ENCODE data around the gene CELF5. TPM values are rescaled to one million over a fixed set of nuclear protein-coding genes. Genes with fewer than 3 reads are reported as not detected.

The CELF5 gene
- polyA plus RNA-seq, 4 donors = 0.51 to 2.0 (median 0.75) TPM

GRCh38 chr19:3236272-3236671, 11.8 kb downstream of the CELF5 start:
- DNase-seq (ENCODE audit: low read depth in 4 of 4, low spot score in 3 of 4) = no peak

GRCh38 chr19:3238066-3238561, 13.7 kb downstream of the CELF5 start:
- no peak for DNase-seq (ENCODE audit: low read depth in 4 of 4, low spot score in 3 of 4)

DNA sequence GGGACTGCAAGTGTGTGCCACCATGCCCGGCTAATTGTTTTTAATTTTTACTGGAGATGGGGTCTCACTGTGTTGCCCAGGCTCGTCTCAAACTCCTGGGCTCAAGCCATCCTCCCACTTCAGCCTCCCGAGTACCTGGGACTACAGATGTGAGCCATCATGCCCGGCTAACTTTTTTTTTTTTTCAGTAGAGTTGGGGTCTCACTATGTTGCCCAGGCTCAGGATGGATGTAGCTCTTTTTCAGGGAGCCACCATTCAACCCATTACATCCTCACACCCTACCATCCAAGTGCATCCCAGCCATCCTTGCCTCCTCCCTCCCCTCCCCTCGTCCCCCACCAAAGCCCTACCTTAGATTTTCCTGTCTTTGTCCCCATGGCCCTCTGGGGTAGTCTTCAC, 14.9 kb downstream of the CELF5 start:
- no peak for DNase-seq (ENCODE audit: low read depth in 4 of 4, low spot score in 3 of 4)

- peak; percentile 38 to 65 (median 50) for DNase-seq (ENCODE audit: low read depth in 4 of 4, low spot score in 3 of 4)
Observed at GRCh38 chr19:3243819-3244700, 19.6 kb downstream of the CELF5 start.

GRCh38 chr19:3245050-3245449, 20.6 kb downstream of the CELF5 start:
- no peak for DNase-seq (ENCODE audit: low read depth in 4 of 4, low spot score in 3 of 4)

GRCh38 chr19:3248728-3249326, 24.4 kb downstream of the CELF5 start:
- DNase-seq (ENCODE audit: low read depth in 4 of 4, low spot score in 3 of 4) = no peak

DNA sequence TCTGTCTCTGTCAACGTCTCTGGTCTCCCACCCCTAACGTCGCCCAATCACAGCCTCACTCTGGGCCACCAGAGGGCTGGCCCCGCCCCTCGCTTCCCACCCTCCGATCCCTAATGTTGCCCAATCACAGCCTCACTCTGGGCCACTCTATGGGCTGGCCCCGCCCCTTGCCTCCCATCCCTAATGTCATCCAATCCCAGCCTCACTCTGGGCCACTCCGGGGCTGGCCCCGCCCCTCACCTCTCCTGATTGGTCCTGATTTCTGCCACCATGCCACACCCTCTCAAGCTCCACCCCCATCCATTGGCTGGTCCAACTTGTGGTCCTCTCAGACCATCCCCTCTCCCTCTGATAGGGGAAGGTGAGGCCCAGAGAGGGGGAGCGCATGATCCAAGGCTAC, 24.9 kb downstream of the CELF5 start:
- no peak for DNase-seq (ENCODE audit: low read depth in 4 of 4, low spot score in 3 of 4)

DNA sequence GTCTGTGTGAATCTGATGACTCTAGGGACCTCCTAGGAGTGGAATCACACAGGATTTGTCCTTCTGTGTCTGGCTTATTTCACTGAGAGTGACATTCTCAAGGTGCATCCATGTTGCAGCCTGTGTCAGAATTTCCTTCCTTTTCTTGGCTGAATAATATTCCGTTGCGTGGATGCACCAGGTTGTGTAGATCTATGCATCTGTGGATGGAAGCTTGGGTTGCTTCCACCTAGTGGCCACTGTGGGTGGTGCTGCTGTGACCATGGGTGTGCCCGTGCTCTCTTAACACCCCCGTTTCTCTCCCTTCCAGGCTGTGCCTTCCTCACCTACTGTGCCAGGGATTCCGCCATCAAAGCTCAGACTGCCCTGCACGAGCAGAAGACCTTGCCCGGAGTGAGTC, 26.2 kb downstream of the CELF5 start:
- no peak for DNase-seq (ENCODE audit: low read depth in 4 of 4, low spot score in 3 of 4)

DNA sequence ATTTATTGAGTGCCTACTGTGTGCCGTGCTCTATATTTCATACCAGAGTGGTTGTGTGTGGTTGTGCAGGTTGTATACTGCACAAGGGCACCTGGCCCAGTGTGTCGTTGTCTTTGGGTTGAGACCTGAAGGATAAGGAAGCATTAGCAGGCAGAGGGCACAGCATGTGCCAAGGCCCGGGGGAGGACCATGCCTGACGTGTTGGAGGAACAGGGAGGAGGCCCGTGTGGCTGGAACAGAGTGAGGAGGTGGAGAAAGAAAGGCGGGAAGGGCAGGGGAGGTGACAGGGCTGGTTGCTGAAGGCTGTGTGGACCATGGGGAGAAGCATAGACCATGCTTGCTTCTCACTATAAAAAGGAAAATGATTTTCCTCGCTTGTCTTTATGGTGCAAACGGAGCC, 26.8 kb downstream of the CELF5 start:
- DNase-seq (ENCODE audit: low read depth in 4 of 4, low spot score in 3 of 4) = no peak

DNA sequence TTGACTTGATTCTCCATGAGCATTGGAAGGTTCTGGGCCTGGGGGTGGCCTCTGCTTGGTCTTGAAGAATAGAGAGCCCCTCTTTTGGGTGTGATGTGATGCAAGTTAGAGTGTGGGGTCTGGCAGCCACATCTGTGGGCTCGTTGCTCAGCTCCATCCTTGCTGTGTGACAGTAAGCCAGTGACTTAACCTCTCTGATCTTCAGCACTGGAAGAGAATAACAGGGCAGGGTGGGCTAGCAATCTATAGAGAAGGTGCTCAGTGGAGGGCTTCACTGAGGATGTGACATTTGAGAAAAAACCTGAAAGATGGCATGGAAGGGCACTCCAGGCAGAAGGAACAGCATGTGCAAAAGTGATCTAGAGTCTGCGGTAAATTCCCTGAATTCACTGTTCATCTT, 28.2 kb downstream of the CELF5 start:
- no peak for DNase-seq (ENCODE audit: low read depth in 4 of 4, low spot score in 3 of 4)

GRCh38 chr19:3253270-3253669, 28.8 kb downstream of the CELF5 start:
- DNase-seq (ENCODE audit: low read depth in 4 of 4, low spot score in 3 of 4) = no peak

DNA sequence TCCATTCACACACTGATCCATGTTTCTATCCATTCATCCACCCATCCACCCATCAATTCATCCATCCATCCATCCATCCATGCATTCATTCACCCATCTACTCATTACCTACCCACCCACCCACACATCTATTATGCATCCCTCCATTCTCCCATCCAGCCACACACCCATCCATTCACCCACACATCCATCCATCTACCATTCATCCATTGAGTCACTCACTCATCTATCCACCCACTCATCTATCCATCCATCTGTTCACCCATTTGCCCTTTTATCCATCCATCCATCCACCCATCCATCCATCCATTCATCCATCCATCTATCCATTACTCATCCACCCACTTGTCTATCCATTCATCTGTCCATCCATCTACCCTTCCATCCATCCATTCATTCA, 30.1 kb downstream of the CELF5 start:
- DNase-seq (ENCODE audit: low read depth in 4 of 4, low spot score in 3 of 4) = no peak

DNA sequence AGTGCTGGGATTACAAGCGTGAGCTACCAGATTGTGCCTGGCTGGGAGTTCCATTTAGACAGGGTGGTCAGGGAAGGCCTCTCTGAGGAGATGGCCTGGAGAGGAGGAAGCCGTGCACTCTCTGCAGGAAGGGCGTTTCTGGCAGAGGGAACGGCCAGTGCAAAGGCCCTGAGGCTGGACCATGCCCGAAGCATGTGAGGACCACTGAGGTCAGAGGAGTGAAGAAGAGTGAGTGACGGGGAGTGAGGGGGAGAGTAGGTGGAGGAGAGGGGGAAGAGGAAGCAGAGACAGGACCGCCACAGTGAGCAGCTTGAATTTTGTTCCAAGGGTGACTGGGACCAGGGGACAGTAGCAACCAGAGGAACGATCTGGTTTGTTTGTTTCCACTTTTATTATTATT, 32.6 kb downstream of the CELF5 start:
- DNase-seq (ENCODE audit: low read depth in 4 of 4, low spot score in 3 of 4) = no peak

DNA sequence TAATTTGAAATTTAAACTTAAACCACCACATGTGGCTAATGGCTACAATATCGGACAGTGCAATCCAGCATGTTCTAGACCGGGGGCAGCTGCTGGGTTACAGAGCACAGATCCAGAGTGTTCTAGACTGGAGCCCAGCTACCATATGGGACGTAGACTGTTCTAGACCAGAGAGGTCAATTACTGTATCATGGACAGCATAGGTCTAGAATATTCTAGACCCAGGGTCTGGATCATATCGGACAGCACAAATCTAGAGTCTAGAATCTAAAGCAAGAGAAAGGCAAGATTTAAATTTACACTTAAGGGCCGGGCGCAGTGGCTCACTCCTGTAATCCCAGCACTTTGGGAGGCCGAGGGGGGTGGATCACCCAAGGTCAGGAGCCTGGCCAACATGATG, 37.9 kb downstream of the CELF5 start:
- DNase-seq (ENCODE audit: low read depth in 4 of 4, low spot score in 3 of 4) = no peak

DNA sequence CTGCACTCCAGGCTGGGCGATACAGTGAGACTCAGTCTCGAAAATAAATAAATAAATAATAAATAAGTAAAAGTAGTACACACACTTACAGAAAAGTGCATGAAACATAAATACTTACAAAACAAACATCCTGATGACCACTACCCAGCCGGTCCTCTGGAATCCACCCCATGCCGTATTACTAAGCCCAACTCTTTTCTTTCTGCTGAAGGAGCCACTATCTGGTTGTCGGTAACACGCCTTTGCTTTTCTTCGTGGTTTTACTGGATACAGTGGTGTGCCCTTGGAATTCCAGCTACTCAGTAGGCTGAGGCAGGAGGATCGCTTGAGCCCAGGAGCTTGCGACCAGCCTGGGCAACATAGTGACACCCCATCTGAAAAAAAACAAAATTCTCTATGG, 39.4 kb downstream of the CELF5 start:
- DNase-seq (ENCODE audit: low read depth in 4 of 4, low spot score in 3 of 4) = no peak

GRCh38 chr19:3265432-3265831, 41.0 kb downstream of the CELF5 start:
- DNase-seq (ENCODE audit: low read depth in 4 of 4, low spot score in 3 of 4) = no peak

- DNase-seq (ENCODE audit: low read depth in 4 of 4, low spot score in 3 of 4) = no peak
Observed at GRCh38 chr19:3266092-3266693, 41.7 kb downstream of the CELF5 start.

DNA sequence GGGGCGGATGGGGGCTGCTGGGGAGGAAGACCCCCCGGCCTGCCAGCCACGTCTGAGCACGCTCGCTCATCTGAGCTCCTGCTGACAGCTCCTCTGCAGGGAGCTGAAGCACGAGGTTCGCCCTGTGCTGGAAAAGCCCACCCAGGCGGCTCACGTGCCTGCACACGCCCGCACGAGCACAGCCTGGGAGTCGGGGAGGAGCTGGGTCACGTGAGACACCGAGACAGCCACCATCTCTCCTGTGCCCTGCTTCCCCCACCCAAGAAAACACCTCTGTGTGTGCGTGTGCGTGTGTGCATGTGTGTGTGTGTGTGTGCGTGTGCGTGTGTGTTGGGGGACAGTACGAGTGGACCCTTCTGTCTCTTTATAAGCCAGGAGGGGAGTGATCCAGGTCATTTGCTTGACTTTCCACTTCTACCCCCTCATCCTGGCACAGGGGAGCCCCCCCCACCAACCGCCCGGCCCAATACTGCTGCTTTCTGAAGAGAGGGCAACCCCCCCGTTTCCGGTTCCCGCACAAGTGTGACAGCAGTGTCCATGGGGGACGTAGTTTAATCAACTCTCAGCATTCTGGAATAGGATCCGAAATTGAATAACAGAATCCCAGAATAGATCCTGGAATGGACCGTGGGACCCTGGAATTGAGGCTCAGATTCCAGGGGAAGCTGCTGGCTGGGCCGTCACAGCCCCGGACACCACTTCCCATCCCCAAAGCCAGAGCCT, 42.5 kb downstream of the CELF5 start:
- no peak for DNase-seq (ENCODE audit: low read depth in 4 of 4, low spot score in 3 of 4)

- DNase-seq (ENCODE audit: low read depth in 4 of 4, low spot score in 3 of 4) = no peak
Observed at GRCh38 chr19:3268326-3268725, 43.9 kb downstream of the CELF5 start.

DNA sequence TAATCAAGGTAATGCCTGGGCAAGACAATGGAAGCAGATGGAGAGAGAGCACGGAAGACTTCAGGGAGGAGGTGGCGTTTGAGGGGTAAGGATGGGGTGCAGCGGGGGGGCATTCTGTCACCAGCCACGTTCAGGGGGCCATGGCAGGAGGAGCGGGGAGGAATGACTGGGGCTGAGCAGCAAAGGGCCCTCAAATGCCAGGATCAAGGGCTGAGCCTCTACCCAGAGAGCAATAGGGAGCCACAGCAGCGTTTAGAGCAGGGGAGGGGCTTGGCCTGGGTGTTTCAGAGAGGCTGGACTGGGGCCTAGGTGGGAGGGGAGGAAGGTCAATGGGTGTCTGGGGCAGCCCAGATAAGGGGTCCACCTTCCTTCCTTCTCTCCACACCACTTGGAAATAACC, 44.3 kb downstream of the CELF5 start:
- DNase-seq (ENCODE audit: low read depth in 4 of 4, low spot score in 3 of 4) = no peak

Measured in right renal pelvis (tissue), 4 donors.